Suprapubic skin (tissue), 4 donors: ENCODE measurements around the gene LRP1-AS. TPM values are rescaled to one million over a fixed set of nuclear protein-coding genes. Genes with fewer than 3 reads are reported as not detected.

Source experiments
- DNase-seq, 2 donors: peaks; one replicate each; pipeline ENCODE4 v3.0.0-alpha.2; 2019; ENCODE audit warnings: low spot score in 2 of 2
- H3K27ac ChIP-seq: fragments of 200-600 bp; sonication (generic); one replicate; pipeline ENCODE4 v1.5.1; 2019
- H3K27me3 ChIP-seq: fragments of 200-600 bp; sonication (generic); one replicate; pipeline ENCODE4 v1.5.1; 2019
- H3K36me3 ChIP-seq: fragments of 200-600 bp; sonication (generic); one replicate; pipeline ENCODE4 v1.5.1; 2019
- H3K4me1 ChIP-seq: fragments of 200-600 bp; sonication (generic); one replicate; pipeline ENCODE4 v1.5.1; 2019
- H3K4me3 ChIP-seq: fragments of 200-600 bp; sonication (generic); one replicate; pipeline ENCODE4 v1.5.1; 2019; ENCODE audit warnings: mild to moderate bottlenecking
- H3K9me3 ChIP-seq: fragments of 200-600 bp; sonication (generic); one replicate; pipeline ENCODE4 v1.5.1; 2019
- EP300 ChIP-seq: sonication (generic); formaldehyde crosslinking; IDR thresholded peaks from one replicate; pipeline ENCODE4 v1.6.1; 2017; ENCODE audit warnings: antibody characterized with exemption
- POLR2A ChIP-seq, 2 donors: fragments of 450-650 bp; IDR thresholded peaks; one replicate each; pipeline ENCODE4 v1.6.1; 2017; ENCODE audit warnings: antibody characterized with exemption in 2 of 2, mild to moderate bottlenecking in 2 of 2, moderate library complexity in 2 of 2
- POLR2AphosphoS5 ChIP-seq, 3 donors: sonication (generic); formaldehyde crosslinking; IDR thresholded peaks; one replicate each; pipeline ENCODE4 v1.6.1; 2017; ENCODE audit warnings: antibody characterized with exemption in 3 of 3
- WGBS: methylation state at CpG from one replicate; pipeline ENCODE4 v1.1.5; 2018; 5-methylcytosine and 5-hydroxymethylcytosine counted together
- total RNA-seq, 4 donors: library from RNA; depleted of rRNA; stranded (reverse); fragments of >200 nt; gene quantifications; one replicate each; pipeline ENCODE4 v1.1.0, GENCODE V29; 2016
- TF ChIP-seq, protein P1 (sequence below), 2 donors: fragments of 200-600 bp in 1 of 2; fragments of 450-650 bp in 1 of 2; sonication (generic) in 1 of 2; IDR thresholded peaks; one replicate each; pipeline ENCODE4 v1.5.1; 2016 to 2019; ENCODE audit warnings: antibody characterized with exemption in 2 of 2, mild to moderate bottlenecking in 1 of 2, moderate library complexity in 1 of 2

LRP1-AS gene
- total RNA-seq, 4 donors from 2014 or later, result not detected

DNA sequence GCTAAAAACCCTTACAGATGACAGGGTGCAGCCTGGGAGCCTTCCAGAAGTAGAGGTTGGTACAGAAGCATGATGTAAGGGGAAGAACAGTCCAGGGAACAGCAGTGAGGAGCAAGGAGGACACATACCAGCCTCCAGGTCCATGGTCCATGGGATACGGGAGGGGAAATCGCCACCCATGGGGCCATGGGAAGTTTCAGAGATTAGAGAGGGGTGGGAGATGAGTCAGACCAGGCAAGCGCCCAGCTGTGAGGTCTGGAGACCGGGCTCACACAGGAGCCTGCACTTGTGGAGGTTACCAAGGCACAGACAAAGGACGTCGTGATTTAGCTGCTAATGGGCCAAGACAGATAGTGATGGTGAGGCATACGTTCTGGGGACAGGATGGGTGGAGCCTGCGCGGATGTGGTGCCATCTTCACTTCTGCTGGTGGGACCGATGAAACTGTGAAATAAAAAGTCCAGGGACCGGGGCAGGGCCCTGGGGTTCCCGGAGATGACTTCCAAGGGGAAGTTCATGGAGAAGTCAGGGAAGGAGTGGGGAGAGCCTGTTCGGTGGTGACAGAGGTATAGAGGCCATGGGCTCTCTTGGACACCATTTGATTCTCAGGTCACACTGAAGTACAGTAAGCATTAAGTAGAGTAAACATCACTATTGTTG lies 17.7 kb upstream of the LRP1-AS start:
- TF ChIP-seq EP300, result no peak
- TF ChIP-seq, protein P1, sequence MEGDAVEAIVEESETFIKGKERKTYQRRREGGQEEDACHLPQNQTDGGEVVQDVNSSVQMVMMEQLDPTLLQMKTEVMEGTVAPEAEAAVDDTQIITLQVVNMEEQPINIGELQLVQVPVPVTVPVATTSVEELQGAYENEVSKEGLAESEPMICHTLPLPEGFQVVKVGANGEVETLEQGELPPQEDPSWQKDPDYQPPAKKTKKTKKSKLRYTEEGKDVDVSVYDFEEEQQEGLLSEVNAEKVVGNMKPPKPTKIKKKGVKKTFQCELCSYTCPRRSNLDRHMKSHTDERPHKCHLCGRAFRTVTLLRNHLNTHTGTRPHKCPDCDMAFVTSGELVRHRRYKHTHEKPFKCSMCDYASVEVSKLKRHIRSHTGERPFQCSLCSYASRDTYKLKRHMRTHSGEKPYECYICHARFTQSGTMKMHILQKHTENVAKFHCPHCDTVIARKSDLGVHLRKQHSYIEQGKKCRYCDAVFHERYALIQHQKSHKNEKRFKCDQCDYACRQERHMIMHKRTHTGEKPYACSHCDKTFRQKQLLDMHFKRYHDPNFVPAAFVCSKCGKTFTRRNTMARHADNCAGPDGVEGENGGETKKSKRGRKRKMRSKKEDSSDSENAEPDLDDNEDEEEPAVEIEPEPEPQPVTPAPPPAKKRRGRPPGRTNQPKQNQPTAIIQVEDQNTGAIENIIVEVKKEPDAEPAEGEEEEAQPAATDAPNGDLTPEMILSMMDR (IDR thresholded peaks at IDR 0.05), result no peak
- TF ChIP-seq POLR2A (IDR thresholded peaks at IDR 0.05), result no peak
- no peak for TF ChIP-seq POLR2AphosphoS5 (IDR thresholded peaks at IDR 0.05)
- Histone ChIP-seq H3K9me3 (no peaks in the 10 kb centered on the region), H3K4me3 (no peak overlapping the region), H3K27me3 (no peaks in the 10 kb centered on the region), H3K4me1 (peaks cover 37% of the 10 kb centered on the region), H3K36me3 (peaks cover 81% of the 10 kb centered on the region), H3K27ac (no peak overlapping the region)
- WGBS, result 82% methylated on average over 13 of the region's 13 CpGs
- DNase-seq, result no peak

DNA sequence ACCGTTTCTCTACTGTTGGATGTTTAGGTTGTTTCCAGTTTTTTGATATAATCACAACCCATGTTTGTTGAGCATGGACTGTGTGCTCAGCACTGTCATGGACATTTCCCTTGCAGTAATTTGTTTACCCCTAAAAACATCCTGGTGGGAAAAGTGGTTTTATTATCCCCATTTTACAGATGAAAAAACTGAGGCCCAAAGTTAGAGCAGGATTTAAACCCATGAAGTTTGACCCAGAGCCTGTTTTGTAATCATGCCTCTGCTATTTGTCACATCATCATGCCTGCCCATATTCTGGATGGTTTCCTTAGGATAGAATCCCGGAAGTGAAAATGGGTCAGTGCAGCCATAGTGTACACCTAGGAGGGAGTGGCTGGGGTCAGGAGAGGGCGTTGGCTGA lies 17.0 kb upstream of the LRP1-AS start:
- Histone ChIP-seq H3K36me3 (peaks cover 81% of the 10 kb centered on the region), H3K4me1 (peaks cover 31% of the 10 kb centered on the region), H3K27me3 (no peaks in the 10 kb centered on the region), H3K9me3 (no peaks in the 10 kb centered on the region), H3K4me3 (no peak overlapping the region), H3K27ac (no peak overlapping the region)
- no peak for DNase-seq
- TF ChIP-seq POLR2A (IDR thresholded peaks at IDR 0.05), result no peak
- no peak for TF ChIP-seq POLR2AphosphoS5 (IDR thresholded peaks at IDR 0.05)
- TF ChIP-seq, protein P1 (IDR thresholded peaks at IDR 0.05), result no peak
- no peak for TF ChIP-seq EP300
- 75% methylated on average over 3 of the region's 3 CpGs for WGBS

DNA sequence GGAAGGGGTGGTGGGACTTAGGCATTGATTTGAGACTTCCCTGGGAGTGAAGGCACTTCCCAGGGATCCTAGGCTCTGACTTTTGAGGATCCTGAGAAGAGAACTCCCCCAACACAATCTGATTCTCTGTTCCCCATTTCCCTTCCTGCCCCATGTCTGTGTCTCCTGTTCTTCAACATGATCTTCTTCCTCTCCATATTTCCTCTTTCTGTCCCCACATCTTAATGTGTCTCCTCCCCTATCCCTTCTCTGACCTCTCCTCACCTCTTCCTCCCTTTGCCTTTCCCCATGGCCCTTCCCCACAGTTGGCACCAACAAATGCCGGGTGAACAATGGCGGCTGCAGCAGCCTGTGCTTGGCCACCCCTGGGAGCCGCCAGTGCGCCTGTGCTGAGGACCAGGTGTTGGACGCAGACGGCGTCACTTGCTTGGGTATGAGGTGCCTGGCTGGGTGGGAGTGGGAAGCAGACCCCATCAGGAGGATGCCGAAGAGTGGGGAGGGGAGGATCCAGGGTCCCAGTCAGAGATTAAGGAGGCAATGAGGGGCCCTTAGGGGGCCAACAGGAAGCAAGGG lies 15.2 kb upstream of the LRP1-AS start:
- Histone ChIP-seq H3K4me1 (peaks cover 39% of the 10 kb centered on the region), H3K36me3 (peaks cover 78% of the 10 kb centered on the region), H3K27ac (no peak overlapping the region), H3K27me3 (no peaks in the 10 kb centered on the region), H3K4me3 (no peak overlapping the region), H3K9me3 (no peaks in the 10 kb centered on the region)
- no peak for DNase-seq
- WGBS, result 91% methylated on average over 8 of the region's 8 CpGs
- no peak for TF ChIP-seq POLR2AphosphoS5 (IDR thresholded peaks at IDR 0.05)
- no peak for TF ChIP-seq POLR2A (IDR thresholded peaks at IDR 0.05)
- TF ChIP-seq, protein P1 (IDR thresholded peaks at IDR 0.05), result no peak
- TF ChIP-seq EP300, result no peak

DNA sequence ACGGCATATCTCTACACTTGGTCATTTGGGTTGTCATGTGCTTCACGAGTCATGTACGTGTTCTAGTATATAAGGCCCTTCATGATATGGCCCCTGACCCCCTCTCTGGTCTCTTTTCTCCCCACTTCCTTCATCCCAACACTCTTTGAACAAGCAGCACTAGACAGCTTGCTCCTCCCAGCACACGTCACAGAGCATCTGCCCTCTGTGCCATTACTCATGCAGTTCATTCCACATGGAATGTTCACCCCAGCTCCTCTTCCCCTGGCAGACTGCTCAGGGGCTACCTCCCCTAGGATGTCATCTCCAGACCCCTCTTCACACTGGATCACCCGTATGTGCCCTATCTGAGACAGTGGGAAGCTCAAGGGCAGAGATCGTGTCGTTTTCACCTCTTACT lies 14.1 kb upstream of the LRP1-AS start:
- no peaks in the 10 kb centered on the region for H3K9me3 ChIP-seq
- peaks cover 29% of the 10 kb centered on the region for H3K4me1 ChIP-seq
- H3K27ac ChIP-seq, result no peak overlapping the region
- no peaks in the 10 kb centered on the region for H3K27me3 ChIP-seq
- H3K36me3 ChIP-seq, result peaks cover 72% of the 10 kb centered on the region
- no peak for DNase-seq
- TF ChIP-seq EP300, result no peak
- TF ChIP-seq, protein P1 (IDR thresholded peaks at IDR 0.05), result no peak
- TF ChIP-seq POLR2A (IDR thresholded peaks at IDR 0.05), result no peak
- no peak for TF ChIP-seq POLR2AphosphoS5 (IDR thresholded peaks at IDR 0.05)
- H3K4me3 ChIP-seq, result no peak overlapping the region
- 94% methylated on average over 7 of the region's 7 CpGs for WGBS

DNA sequence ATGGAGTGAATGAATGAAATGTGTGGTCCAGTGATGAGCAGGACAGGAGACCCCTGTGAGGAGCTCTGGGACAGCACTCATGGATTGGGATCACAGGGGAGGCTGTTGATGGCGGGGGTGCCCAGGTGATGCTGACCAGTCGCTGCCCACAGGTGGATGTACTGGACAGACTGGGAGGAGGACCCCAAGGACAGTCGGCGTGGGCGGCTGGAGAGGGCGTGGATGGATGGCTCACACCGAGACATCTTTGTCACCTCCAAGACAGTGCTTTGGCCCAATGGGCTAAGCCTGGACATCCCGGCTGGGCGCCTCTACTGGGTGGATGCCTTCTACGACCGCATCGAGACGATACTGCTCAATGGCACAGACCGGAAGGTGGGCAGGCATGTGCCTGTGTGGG lies 13.3 kb upstream of the LRP1-AS start:
- DNase-seq, result no peak

More for the DNA sequence above, 13.3 kb upstream of the LRP1-AS start:
- 94% methylated on average over 13 of the region's 14 CpGs for WGBS
- H3K36me3 ChIP-seq, result peaks cover 75% of the 10 kb centered on the region
- H3K4me3 ChIP-seq, result no peak overlapping the region
- H3K9me3 ChIP-seq, result no peaks in the 10 kb centered on the region
- peaks cover 22% of the 10 kb centered on the region for H3K4me1 ChIP-seq
- TF ChIP-seq POLR2AphosphoS5 (IDR thresholded peaks at IDR 0.05), result no peak
- no peak for TF ChIP-seq EP300
- TF ChIP-seq POLR2A (IDR thresholded peaks at IDR 0.05), result no peak
- TF ChIP-seq, protein P1 (IDR thresholded peaks at IDR 0.05), result no peak
- H3K27me3 ChIP-seq, result no peaks in the 10 kb centered on the region
- no peak overlapping the region for H3K27ac ChIP-seq
